ENCODE measurements around the gene CPVL.
"Not testable (repeated sequence)": the region's sequence is repeated elsewhere in the genome, so short reads cannot be mapped to it uniquely, and the experiment has no call there.

CPVL gene

GRCh38 chr7:29119538-29119937 lies 26.8 kb downstream of the CPVL start:
- TF ChIP-seq CTCF (IDR thresholded peaks at IDR 0.05): no peak
- Histone ChIP-seq H3K27ac (no peak overlapping the region), H3K36me3 (no peaks in the 10 kb centered on the region), H3K27me3 (peaks cover 0 to 4% of the 10 kb centered on the region in 2 donors), H3K4me1 (no peaks in the 10 kb centered on the region), H3K9me3 (no peaks in the 10 kb centered on the region), H3K4me3 (no peak overlapping the region)
- no peak for DNase-seq
- intact Hi-C loops (cut with DNase I; ENCODE audit: low total_unique reads): loop anchor here (10.0 kb wide), 1 partner anchor 285 kb away; no protein-coding TSS in a partner anchor

- intact Hi-C loops (cut with DNase I; ENCODE audit: low total_unique reads): loop anchor here (10.0 kb wide), 1 partner anchor 288 kb away; no protein-coding TSS in a partner anchor
- no peak for DNase-seq
- H3K27ac ChIP-seq: no peak overlapping the region
- H3K4me3 ChIP-seq: no peak overlapping the region
- H3K27me3 ChIP-seq: peaks cover 0 to 4% of the 10 kb centered on the region in 2 donors
- no peaks in the 10 kb centered on the region for H3K36me3 ChIP-seq
- TF ChIP-seq CTCF (IDR thresholded peaks at IDR 0.05): no peak
- no peaks in the 10 kb centered on the region for H3K9me3 ChIP-seq
- no peaks in the 10 kb centered on the region for H3K4me1 ChIP-seq
Observed at GRCh38 chr7:29116361-29117200, 29.8 kb downstream of the CPVL start.

- TF ChIP-seq CTCF (IDR thresholded peaks at IDR 0.05): no peak
- H3K9me3 ChIP-seq: no peaks in the 10 kb centered on the region
Observed at GRCh38 chr7:29115753-29116152, 30.6 kb downstream of the CPVL start.

GRCh38 chr7:29115130-29115687 lies 31.1 kb downstream of the CPVL start:
- Histone ChIP-seq H3K27ac (no peak overlapping the region), H3K27me3 (peaks cover 0 to 12% of the 10 kb centered on the region in 2 donors), H3K9me3 (no peaks in the 10 kb centered on the region), H3K4me3 (no peak overlapping the region), H3K4me1 (no peaks in the 10 kb centered on the region), H3K36me3 (no peaks in the 10 kb centered on the region)
- intact Hi-C loops (cut with DNase I; ENCODE audit: low total_unique reads): loop anchor here (10.0 kb wide), 1 partner anchor 290 kb away; no protein-coding TSS in a partner anchor
- no peak for TF ChIP-seq CTCF (IDR thresholded peaks at IDR 0.05)
- no peak for DNase-seq

More at GRCh38 chr7:29115753-29116152, 30.6 kb downstream of the CPVL start:
- Histone ChIP-seq H3K4me1 (no peaks in the 10 kb centered on the region), H3K27ac (no peak overlapping the region), H3K4me3 (no peak overlapping the region), H3K36me3 (no peaks in the 10 kb centered on the region), H3K27me3 (peaks cover 0 to 9% of the 10 kb centered on the region in 2 donors)
- intact Hi-C loops (cut with DNase I; ENCODE audit: low total_unique reads): loop anchor here (10.0 kb wide), 1 partner anchor 289 kb away; no protein-coding TSS in a partner anchor
- DNase-seq: no peak

GRCh38 chr7:29114266-29114665 lies 32.1 kb downstream of the CPVL start:
- not testable (repeated sequence) for H3K9me3 ChIP-seq, H3K4me1 ChIP-seq, H3K27ac ChIP-seq, H3K4me3 ChIP-seq, DNase-seq, H3K36me3 ChIP-seq
- H3K27me3 ChIP-seq: peaks cover 0 to 12% of the 10 kb centered on the region in 2 donors
- intact Hi-C loops (cut with DNase I; ENCODE audit: low total_unique reads): loop anchor here (10.0 kb wide), 1 partner anchor 291 kb away; no protein-coding TSS in a partner anchor
